Activated T-helper 9 cell treated with anti-CD3 and anti-CD28 coated beads, Interleukin-2, amount 50 U/mL, for 16 hours (primary cell): ENCODE measurements around the gene HABP2.

Source experiments
- DNase-seq: peaks from one replicate; pipeline ENCODE4 v3.0.0-alpha.2; 2020; ENCODE audit warnings: low read depth

The HABP2 gene

DNA sequence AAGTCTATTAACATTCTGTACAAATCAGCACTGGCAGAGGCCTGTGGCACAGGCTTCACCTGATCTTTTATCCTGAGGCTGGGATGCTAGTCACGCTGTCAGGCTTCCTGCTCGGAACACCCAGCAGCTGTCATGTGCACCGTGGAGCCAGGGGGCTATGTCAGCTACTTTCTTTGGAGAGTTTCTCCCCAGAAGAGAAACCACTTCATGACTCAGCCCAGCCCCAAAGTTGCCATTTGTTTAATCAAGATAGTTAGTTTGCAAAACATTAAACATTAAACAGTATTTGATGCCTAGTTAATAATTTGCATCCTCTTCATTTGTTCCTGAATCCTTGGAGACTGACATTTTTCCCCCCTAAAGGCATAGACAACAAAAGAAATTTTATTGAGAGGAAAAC is at the start of gene HABP2:
TSS of gene HABP2 (plus strand) at position 353 of the 400 bp plus-strand sequence. CDS start 69 bp downstream, outside the sequence.
- DNase-seq = no peak

DNA sequence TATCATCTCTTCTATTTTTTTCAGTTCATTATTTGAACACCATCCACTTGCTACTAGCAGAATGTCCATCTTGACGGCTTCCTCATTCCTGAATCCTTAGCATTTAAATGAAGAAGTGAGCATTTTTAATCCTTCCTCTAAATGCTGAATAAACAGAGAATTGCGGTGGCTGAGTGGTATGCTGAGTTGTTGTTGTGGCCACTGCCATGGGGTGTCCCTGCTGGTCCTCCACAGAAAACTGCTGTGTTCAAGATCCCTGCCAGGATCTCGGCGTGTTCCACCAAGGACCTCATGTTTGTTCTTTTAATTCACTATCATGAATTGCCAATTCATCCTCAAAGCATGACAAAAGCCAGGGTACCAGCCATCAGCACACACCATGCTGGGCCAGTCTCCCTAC is 48.9 kb upstream of the HABP2 start:
- no peak for DNase-seq

DNA sequence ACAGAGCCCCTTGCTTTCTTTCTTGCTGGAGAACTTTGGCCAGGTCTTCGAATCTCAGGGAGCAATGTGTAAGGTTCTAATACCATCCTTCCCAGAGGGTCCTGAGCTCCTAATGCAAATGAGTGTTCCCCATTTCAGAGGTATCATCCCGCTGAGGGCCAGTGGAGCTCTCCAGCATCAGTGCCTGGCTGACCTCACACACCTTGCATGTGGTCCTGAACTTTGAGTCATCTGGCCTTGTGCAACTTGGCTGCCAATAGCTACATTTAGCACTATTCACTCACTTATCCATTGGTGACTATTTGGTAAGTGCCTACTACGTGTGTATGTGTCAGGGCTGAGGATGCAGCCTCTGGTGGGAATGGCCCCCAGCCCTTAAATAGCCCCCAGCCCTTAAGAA is 48.4 kb upstream of the HABP2 start:
- no peak for DNase-seq

DNA sequence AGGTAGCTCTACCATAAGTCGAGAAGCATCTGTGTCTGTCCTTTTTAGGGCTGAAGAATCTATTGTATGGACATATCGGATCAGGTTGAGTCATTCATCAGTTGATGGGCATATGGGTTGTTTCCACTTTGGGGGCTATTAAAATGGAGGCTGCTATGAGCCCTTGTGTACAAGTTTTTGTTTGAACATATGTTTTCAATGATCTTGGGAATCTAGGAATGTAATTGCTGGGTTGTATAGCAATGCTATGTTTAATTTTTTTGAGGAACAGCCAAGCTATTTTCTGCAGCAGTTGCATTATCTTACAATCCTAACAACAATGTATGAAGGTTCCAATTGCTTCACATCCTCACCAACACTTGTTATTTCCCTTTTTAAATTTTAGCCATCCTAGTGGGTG is 46.4 kb upstream of the HABP2 start:
- no peak for DNase-seq

DNA sequence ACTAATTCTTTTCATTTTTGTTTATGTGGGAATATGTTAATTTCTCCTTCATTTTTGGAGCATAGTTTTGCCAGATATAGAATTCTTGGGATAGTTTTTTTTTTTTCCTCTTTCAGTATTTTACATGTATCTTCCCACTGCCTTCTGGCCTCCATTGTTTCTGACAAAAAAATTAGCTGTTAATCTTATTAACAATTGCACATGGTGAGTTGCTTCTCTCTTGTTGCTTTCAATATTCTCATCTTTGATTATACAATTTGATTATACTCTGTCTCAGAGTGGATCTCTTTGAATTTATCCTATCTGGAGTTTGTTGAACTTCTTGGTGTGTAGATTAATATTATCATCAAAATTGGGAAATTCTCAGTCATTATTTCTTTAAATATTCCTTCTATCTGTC is 41.4 kb upstream of the HABP2 start:
- no peak for DNase-seq

DNA sequence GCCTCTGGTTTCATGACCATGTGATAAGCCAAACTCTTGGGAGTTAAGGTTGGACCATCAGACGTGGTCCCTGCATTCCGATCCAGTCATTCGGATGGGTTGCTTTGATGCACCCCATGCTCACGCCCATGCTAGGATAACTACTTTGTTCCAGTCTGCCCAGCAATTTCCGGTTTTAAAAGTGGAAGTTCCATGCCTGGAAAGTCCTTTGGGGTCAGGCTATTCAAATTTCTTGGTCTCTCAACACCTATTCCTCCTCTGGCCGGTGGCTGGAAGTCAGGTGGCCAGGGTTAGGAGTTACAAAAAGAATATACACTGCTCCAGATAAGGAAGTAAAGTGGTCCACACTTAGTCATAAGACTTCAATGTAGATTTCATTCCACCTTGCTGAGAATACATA is 37.7 kb upstream of the HABP2 start:
- no peak for DNase-seq

DNA sequence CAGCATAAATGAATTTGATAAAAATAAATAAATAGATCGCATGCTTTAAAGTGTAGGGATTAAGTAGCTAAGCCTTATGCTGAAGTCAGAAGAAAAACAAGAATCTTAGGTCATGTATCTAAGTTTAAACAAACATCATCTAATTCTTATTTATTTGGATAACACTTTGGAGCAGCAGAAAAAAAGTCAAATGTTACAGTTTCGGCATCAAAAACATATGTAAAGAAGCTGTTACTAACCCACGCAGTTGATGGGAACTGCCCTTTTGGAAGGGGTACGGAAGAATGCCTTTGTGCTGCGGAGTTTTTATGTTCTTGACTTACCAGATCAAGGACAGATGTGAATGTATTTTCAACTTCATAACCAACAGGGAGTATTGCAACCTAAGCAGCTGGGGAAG is 37.3 kb upstream of the HABP2 start:
- no peak for DNase-seq

DNA sequence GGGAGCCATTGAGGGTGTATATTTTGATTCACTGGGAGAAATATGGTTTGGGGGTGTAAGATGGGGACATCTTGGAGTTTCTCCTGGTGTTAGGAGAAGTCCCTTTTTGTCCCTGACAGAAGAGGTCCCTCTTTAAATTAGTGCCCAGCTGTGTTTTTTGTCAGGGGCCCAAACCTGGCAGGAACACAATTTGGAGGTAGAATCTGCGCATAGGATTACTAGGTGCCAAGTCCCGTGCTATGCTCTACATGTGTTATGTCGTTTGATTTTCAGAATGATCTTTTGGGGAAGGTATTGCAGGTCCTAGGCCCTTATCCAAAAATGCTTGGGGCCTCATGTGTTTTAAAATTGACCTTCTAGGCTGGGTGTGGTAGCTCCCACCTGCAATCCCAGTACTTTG is 36.8 kb upstream of the HABP2 start:
- DNase-seq = no peak

DNA sequence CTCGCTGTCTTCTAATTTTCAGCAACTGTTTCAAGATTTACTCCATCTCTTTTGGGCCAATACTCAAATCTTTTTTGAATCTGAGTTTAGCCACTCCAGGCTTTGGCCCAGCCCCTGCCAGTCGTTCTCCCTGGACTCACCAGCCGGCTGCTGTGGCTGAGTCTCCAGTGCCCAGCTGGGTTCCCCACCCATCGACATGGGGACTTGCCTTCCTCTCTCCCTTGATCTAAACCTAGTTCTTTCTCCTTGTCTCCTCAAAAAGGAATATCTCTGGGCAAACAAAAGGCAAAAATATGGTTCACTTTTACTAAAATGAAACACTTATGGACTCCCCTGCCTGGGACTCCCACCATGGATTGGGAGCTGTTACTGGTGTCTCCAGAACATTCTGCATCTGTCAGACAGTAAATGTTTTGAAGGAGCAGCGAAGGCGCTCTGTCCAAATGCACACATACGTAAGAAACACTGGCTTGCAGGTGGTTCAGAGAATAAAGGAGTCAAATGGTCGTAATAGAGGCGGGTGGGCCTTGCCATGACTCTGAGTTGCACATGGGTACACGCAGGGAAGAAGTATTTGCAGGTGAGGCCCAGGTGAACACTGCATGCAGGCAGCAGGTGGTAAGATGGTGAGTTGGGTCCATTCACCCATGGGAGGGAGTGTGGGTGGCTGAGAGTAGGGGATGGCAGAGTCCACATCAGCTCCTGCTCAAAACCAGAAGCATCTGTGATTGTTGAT is 35.5 kb upstream of the HABP2 start:
- no peak for DNase-seq

DNA sequence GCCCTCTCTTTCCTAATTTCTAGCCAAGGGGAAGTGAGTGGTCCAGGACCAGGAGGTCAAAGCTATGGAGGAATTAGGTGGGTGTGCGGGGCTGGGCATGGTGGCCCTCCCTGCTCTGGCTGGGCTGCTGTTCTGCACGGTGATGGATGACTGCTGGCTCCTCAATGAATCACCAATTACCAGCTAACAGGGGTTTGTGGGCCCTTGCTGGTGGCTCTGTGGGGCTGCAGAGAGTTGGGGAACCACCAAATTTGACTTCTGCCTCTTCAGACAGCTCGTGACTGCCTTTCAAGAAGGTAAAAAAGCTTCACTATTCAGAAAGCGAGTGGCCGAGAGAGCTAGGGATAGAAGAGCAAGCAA is 35.0 kb upstream of the HABP2 start:
- no peak for DNase-seq

DNA sequence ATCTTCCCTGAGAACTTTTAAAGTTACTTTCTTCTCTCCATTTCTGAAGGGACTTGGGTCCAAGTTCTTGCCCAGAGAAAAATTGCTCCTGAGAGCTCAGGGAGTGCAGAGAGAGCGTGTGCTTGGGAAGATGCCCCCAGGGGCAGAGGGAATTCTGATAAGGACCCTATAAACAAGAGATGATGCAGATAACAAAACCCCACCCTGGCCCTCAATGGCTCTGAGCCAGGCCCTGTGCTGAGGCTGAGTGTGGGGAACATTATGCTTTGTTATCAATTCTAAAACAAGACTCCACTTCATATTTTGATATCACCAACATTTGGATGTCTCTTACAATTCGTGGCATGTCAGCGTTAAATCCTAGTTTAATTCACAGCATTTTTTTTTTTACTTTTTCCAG is 34.4 kb upstream of the HABP2 start:
- no peak for DNase-seq

DNA sequence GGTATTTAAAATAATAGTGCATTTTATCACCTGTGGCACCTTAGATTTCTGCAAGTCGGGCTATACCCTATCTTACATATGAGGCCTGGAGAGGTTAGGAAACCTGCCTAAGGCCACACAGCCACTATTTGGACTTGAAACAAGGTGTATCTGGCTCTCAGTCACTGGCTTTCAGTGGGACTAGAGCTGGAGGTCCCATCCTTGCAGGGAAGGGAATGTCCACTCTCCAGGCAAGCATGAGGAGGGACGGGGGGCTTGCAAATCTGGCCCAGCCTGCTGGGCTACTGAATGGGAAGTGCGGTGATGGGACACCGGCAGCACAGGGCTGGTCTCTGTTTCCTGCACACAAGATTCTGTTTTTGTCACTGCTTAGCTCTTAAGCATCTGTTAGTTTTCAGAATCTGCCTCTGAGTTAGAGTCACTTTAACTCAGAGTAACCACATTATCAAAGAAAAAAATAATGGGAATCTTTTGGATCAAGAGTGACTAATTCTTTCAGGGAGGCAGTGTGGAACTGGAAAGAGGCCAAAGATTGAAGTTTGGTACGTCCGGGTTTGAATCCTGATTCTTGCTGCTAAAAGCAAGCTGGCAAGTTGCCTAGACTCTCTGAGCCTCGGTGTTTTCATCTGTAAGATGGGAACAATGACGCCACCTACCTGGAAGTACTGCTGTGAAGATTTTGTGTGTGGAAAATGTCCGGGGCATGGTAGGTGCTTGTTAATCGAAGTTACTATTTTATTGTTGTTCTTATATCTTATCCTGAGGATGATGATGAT is 33.8 kb upstream of the HABP2 start:
- DNase-seq = no peak

DNA sequence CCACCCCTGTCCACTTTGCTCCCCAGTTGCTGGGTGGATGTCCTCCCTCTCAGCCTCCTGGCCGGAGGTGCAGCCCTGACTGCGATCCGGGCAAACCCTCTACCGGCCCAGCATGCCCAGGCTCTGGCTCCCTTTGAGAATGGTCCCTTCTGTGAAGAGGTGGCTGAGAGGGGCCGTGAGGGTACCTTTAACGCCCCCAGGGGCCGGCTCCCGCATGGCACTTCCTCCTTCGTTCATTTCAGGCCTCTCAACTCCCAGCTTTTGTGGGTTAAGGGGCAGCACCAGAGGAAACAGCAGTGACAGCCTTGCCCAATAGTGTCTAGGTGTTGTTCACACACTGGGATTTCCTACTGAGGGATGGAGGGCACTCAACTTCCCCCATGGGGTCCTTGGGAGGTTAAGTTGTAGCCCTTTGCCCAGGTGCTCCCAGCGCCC is 33.2 kb upstream of the HABP2 start:
- DNase-seq = no peak

DNA sequence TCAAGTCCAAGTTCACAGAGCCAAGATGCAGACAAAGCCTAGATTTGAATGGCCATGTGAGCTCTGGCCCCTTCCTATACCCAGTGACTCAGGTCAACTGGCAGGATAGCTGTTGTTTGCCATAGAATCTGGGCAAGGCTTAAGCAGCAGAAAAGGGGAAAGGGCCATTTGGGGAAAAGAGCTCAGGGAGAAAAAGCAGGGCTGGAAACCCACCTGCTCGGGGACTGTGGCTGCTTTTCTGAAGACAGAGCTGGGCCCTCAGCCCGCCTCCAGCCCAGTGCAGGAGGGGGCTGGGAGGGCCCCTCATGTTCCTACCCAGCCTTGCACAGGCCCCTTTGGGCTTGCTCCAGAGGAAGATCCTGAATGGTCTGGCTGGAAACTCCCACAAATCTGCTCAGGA is 32.6 kb upstream of the HABP2 start:
- no peak for DNase-seq

DNA sequence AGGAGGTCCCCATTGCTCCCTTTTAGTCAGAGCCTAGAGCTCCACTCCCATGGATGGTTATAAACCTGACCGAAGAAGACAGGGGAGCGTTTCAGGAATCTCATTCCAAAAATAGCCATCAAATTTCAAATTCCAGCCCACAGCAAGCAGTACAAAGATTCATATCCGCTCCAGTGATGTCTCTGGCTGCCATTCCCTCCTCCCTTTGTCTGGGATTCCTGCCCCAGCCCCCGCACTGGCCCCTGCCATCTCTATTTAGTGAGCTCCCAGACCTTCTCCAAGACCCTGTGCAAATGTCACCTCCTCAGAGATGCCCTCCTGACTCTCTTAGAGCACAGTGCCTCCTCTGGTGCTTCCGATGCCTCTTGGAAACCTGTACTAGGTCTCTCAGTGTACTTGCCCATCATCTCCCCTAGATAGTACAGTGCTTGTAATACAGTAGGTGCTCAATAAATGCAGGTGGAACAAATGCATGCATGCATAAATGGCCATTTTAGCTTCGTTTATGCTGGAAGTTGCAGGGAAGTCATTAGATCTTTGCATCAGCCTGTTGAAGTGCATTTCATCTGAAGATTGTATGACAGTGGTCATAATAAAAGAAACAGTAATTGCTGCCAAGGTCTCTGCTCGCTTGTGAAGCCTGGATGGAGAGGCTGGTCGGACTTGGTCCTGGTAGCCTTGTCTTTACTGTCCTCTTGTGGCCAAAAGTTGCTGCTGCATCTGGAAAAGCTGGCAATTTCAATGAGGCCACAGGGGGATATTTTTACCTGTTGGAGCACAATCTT is 32.0 kb upstream of the HABP2 start:
- no peak for DNase-seq

DNA sequence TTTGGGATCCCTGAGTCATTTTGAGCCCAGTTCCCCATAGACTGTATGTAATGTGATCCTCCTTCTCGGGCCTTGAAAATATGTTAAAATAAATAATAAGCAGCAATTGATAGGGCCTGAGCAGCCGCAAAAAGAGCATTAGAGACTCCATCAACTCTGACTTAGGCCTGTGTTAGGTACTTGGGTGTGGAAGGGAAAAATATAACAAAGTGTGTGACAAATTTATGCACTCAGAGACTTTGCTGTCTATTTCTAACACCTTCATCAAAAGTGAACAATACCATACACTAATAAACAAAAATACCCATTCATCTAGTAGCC is 31.4 kb upstream of the HABP2 start:
- no peak for DNase-seq

DNA sequence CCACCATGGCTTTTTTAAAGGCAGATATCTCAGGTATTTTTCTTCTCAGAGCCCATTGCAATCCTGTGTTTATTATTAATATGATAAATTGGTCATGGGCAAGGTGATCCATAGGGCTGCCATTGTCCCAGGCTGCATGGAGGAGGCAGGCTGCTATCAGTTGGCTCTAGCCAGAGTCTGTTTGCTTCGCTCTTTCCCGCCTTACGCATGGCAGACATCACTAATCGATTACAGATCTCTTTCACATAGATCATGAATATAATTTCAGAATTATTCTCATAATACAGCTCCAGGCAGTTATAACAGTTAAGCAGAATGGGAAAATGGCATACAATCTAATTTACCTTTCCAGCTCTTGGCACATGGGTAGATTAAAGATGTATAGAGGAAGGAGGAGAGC is 30.4 kb upstream of the HABP2 start:
- DNase-seq = no peak

DNA sequence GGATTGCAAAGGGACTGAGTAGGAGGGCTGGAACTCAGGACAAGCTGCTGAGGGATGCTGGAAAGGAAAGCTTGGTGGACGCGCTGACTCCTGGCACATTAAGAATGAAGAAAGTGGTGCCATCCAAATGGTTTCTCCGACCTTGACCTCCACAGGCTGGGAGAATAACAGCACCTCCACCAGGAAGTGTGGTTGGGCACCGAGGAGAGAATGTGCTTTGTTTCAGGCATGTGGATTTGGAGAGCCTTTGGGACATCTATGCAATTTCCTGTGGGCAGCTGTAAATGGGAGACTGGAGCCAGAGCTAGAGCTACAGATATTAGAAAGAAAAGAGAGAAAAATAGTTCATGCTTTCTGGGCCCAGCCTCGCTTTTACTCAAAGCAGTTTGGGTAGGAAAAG is 29.8 kb upstream of the HABP2 start:
- DNase-seq = no peak

DNA sequence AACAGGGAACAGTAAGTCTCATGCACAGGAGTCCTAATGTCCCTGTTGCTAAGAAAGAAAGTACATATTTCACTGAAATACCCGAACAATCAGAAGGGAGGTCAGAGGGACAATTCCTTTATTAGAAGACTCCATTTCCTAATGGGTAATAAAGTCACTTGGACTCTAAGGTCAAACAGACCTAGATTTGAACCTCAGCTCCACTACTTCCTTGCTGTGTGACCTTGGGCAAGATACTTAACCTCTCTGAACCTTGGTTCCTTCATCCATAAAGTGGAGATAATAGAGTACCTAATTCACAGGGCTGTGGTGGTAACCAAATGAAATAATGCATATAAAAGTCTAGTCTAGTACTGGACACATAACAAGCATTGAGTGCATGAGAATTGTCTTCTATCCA is 29.2 kb upstream of the HABP2 start:
- no peak for DNase-seq

DNA sequence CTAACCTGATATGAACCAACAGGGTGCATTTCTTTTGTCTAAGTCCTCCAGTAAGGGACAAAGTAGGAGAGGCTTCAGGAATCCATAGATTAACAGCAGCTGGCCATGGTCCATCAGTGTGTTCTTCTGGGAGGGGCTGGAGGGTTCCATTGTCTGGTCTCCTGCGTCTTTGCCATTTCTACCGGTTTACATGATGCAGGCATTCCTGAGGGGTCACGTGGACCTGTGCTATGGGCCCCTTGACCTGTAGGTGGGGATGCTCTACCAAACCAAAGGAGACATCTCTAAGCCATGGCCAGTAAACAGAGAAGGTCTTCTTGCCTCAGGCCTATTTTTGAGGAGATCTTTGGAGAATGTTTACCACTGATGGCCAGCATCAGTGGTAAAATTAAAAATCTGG is 28.7 kb upstream of the HABP2 start:
- no peak for DNase-seq

DNA sequence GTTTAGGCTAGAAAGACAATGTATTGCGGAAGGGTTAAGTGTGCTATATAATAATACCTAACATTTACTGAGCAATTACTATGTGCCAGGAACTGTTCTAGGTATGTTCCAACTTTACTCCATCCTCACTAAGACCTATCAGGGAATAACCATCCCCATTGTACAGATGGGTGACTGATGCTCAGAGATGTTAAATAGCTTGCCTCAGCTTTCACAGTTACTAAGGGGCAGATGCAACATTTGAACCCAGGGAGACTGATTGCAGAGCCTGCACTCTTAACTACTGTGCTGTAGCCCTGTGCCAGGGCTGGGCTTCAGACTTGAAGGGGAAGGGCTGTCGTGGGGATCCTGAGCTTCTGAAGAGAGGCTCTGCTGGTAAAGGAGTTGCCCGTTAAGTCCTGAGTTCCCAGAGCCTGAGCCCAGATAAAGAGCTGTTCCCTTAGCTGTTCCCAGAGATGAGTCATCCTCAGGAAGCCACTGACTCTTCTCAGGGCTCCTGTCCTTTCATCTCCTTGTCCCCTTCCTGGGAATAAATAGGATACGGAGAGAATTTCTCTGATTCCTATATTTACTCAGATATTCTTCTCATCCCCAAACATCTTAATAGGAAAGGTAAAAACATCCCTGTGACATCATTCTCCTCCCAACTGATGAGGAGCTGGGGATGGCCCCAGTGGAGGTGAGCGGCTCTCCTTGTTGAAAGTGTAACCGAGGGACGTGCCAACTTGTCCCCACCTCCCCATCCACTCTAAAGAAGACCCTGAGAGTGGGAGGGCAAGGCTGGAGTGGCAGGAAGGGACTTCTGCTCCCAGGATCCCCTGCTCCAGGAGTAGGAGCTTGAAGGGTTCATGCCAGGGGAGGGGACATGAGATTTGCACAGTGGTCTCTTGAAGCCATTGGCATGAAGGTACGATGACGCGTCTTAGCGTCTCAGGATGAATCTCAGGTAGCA is 28.0 kb upstream of the HABP2 start:
- DNase-seq = no peak

DNA sequence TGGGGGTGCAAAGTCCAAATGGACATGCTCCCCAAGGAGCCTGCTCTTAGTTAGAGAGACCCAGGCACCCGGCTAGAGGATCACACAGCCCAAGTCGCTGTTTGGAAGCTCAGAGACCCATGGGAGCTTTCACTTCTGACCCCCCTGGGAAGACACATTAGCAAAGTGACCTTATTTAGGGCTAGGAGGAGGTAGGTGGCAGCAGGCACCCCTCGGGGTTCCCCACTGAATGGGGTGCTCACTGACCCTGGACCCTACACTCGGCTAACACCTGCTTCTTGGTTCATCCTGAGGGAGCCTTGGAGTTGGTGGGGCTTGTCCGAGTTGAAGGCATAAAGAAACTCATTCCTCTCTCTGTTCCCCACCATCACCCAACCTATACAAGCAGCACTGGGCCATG is 27.1 kb upstream of the HABP2 start:
- DNase-seq = no peak
